GM10248 (cell line): ENCODE measurements around the gene NFIA.

ENCODE experiments used
- CTCF ChIA-PET: fragments of 300-600 bp; sonication (Branson Sonifier 250); formaldehyde crosslinking; extraction: SDS; loops from one replicate; lab custom pipeline; 2021; ENCODE audit warnings: antibody characterized with exemption; lab: Yijun Ruan, JAX
- POLR2A ChIA-PET: fragments of 350-650 bp; sonication (Branson Sonifier 250); formaldehyde crosslinking; extraction: SDS; loops from one replicate; lab custom pipeline; 2020; ENCODE audit warnings: antibody characterized with exemption; lab: Yijun Ruan, JAX
- DNase-seq: peaks from one replicate; pipeline ENCODE4 v3.0.0; 2012; ENCODE audit errors: extremely low spot score
- TF ChIP-seq, protein P1 (sequence below): IDR thresholded peaks from 2 replicates; pipeline ENCODE4 v1.5.1; 2012; ENCODE audit warnings: mild to moderate bottlenecking, low read depth; ENCODE audit errors: extremely low read depth, missing control alignments, control extremely low read depth

Gene NFIA

DNA sequence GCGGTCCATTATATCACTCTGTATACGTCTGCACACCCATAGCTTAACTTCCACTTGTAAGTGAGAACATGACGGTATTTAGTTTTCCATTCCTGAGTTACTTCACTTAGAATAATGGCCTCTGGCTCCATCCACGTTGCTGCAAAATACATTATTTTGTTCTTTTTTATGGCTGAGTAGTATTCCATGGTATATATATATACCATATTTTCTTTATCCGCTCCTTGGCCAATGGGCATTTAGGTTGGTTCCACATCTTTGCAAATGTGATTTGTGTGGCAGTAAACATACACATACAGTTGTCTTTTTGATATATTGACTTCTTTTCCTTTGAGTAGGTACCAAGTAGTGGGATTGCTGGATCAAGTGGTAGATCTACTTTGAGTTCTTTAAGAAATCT, 245.1 kb downstream of the NFIA start:
- DNase-seq: no peak
- CTCF ChIA-PET: no interaction called here
- TF ChIP-seq, protein P1, sequence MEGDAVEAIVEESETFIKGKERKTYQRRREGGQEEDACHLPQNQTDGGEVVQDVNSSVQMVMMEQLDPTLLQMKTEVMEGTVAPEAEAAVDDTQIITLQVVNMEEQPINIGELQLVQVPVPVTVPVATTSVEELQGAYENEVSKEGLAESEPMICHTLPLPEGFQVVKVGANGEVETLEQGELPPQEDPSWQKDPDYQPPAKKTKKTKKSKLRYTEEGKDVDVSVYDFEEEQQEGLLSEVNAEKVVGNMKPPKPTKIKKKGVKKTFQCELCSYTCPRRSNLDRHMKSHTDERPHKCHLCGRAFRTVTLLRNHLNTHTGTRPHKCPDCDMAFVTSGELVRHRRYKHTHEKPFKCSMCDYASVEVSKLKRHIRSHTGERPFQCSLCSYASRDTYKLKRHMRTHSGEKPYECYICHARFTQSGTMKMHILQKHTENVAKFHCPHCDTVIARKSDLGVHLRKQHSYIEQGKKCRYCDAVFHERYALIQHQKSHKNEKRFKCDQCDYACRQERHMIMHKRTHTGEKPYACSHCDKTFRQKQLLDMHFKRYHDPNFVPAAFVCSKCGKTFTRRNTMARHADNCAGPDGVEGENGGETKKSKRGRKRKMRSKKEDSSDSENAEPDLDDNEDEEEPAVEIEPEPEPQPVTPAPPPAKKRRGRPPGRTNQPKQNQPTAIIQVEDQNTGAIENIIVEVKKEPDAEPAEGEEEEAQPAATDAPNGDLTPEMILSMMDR: no peak
- POLR2A ChIA-PET: no interaction called here

DNA sequence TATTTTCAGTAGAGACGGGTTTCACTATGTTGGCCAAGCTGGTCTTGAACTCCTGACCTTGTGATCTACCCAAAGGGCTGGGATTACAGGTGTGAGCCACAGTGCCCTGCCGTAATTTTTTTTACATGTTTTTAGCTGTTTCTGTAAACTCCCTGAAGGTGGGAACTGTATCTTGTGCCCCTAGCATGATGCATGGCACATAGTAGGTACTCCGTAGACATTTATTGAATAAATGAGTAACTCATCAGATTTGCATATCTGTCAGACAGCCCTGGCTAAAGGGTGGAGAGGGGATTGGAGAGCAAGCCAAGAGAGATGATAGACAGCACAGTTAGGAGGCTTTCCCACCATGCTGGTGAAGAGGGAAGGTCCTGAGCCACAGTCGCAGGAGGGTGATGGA, 247.2 kb downstream of the NFIA start:
- POLR2A ChIA-PET: no interaction called here
- no peak for DNase-seq
- TF ChIP-seq, protein P1: no peak
- CTCF ChIA-PET: no interaction called here

DNA sequence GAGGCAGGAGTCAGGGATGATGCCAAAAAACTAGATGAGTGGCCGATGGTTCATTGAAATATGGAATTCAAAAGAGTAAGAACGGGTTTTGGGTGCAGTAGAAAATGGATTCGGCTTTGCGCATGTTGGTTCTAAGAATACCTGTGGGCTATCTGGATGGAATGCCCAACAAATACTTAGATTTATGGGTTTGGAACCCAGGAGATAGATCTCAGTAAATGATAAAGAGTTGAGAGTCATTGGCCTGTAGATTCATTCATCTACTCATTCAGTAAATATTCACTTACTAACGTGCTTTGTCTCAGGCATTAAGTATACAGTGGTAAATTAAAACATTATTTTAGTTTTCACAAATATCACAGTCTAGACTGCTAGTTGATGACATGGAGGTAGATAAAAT, 247.7 kb downstream of the NFIA start:
- POLR2A ChIA-PET: no interaction called here
- DNase-seq: no peak
- TF ChIP-seq, protein P1: no peak
- CTCF ChIA-PET: no interaction called here

DNA sequence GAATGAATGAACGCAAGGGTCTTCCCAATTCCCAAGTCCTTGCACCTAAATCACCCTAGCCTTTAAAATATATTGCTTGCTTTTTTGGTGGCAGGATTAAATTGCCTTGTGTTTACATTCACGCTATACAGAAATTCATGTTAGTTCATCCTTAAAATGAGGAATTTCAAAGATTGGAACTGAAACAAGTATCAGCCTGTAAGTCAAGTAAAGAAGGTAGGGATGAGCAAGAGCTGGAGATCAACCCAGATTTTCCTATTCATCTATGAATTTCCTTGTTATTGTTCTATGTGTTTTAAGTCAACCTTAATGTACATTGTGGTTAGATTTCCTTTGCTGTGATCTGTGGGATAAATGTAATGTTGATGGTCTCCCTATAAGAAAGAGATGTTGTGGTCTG, 248.2 kb downstream of the NFIA start:
- ChIA-PET POLR2A (no interaction called here), CTCF (no interaction called here)
- no peak for DNase-seq
- TF ChIP-seq, protein P1: no peak

DNA sequence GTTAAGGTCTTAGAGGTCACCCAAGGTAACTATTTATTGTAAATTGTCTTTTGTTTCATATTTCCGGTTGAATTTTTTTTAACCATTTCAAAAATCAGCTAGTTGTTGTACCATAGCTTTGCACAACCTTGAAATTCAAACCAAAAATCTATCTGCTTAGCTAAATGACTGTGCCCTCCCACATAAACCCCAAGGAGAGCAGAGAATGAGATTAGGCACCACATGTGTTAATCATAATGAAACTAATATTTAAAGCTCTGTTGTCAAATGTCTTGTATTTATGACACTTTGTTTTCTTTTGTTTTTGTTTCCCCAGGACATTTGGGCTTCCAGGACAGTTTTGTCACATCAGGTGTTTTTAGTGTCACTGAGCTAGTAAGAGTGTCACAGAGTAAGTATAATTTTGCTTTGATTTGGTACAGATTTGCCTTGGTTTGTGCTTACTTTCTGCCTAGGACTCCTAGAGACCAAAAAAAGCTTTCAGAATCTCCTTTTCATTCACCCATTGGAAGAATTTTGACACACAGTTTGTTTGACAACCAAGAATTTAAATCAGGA, 249.9 kb downstream of the NFIA start:
- POLR2A ChIA-PET: no interaction called here
- DNase-seq: peak; percentile 61
- TF ChIP-seq, protein P1: no peak
- CTCF ChIA-PET: interaction anchor here (1.2 kb wide), 1 partner anchor 14 kb away, joined by 3 read pairs; no protein-coding TSS in a partner anchor

DNA sequence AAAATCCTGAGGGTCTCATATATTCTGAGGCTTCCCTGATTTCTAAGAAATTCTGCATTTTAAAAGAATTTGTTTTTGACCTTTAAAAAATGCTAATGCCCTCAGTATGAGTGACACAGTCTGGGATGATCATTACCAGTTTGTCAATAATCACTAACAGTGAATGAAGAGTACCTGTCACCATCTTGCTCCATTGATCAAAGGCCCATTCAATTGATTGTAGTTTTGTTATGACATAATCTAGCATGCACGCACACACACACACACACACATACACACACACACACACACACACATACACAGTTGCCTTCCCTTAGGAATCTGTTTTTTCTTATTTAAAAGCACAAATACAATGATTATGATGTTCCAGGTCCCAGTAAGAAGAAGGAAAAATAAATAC, 250.4 kb downstream of the NFIA start:
- ChIA-PET CTCF (interaction anchor here (1.2 kb wide), 1 partner anchor 14 kb away, joined by 3 read pairs; no protein-coding TSS in a partner anchor), POLR2A (no interaction called here)
- TF ChIP-seq, protein P1: no peak
- DNase-seq: no peak
